HuH-7.5 (cell line): ENCODE results near the gene ZNRF4.

Experiments used
- DNase-seq: peaks from one replicate; pipeline ENCODE4 v3.0.0; 2011; ENCODE audit warnings: low spot score

ZNRF4 gene

DNA sequence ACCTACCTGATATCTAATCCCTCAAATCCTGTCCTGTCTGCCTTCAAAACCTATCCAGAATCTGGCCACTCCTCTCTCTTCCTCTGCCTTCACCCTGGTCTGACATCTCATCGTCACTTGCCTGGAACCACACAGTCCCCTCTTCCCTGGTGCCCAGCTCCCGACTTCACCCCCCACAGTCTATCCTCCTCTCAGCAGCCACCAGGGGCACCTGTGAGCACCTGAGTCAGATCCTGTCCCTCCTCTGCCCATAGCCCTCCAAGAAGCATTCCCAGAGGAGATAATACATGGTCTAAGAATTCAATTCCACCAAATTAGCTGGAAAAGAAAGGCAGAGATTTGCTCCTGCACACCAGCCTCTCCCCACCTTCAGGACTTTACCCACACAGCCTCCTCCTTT, 48.9 kb downstream of the ZNRF4 start:
- DNase-seq = no peak
